ENCODE data around the gene MEG3. TPM values are rescaled to one million over a fixed set of nuclear protein-coding genes. Genes with fewer than 3 reads are reported as not detected.

The MEG3 gene
- polyA plus RNA-seq, 6 donors from 2014 or later = 0.18 TPM; not detected in 5

- Mint-ChIP-seq H3K4me1 (no peaks in the 10 kb centered on the region), H3K27ac (no peak overlapping the region), H3K4me3 (no peak overlapping the region), H3K9me3 (peaks cover 2 to 16% (median 7%) of the 10 kb centered on the region in 7 donors), H3K27me3 (peaks cover 3 to 16% (median 8%) of the 10 kb centered on the region in 3 donors), H3K36me3 (no peaks in the 10 kb centered on the region)
- DNase-seq (no peak), ATAC-seq (ENCODE audit: low read depth in 2 of 2) (no peak)
Measured at GRCh38 chr14:100885196-100885595, 59.3 kb downstream of the MEG3 start.

- H3K36me3 Mint-ChIP-seq = no peaks in the 10 kb centered on the region
- DNase-seq (no peak), ATAC-seq (ENCODE audit: low read depth in 2 of 2) (no peak)
- no peaks in the 10 kb centered on the region for H3K4me1 Mint-ChIP-seq
- peaks cover 3 to 16% (median 8%) of the 10 kb centered on the region in 3 donors for H3K27me3 Mint-ChIP-seq
- H3K4me3 Mint-ChIP-seq = no peak overlapping the region
- peaks cover 2 to 13% (median 7%) of the 10 kb centered on the region in 7 donors for H3K9me3 Mint-ChIP-seq
- no peak overlapping the region for H3K27ac Mint-ChIP-seq
Measured at GRCh38 chr14:100885617-100886016, 59.7 kb downstream of the MEG3 start.

- Mint-ChIP-seq H3K4me1 (no peaks in the 10 kb centered on the region), H3K27me3 (peaks cover 9 to 16% (median 14%) of the 10 kb centered on the region in 3 donors), H3K36me3 (no peaks in the 10 kb centered on the region), H3K27ac (peak overlapping the region in 1 of 6 donors; percentile 69), H3K9me3 (peaks cover 2 to 7% (median 4%) of the 10 kb centered on the region in 7 donors), H3K4me3 (no peak overlapping the region)
- ATAC-seq (ENCODE audit: low read depth in 2 of 2) = no peak
- no peak for DNase-seq
Measured at GRCh38 chr14:100887728-100888335, 61.9 kb downstream of the MEG3 start.

GRCh38 chr14:100888789-100889315 is 62.9 kb downstream of the MEG3 start:
- Mint-ChIP-seq H3K4me1 (no peaks in the 10 kb centered on the region), H3K4me3 (no peak overlapping the region), H3K27ac (peak overlapping the region in 1 of 6 donors; percentile 95), H3K27me3 (peaks cover 12 to 20% (median 14%) of the 10 kb centered on the region in 3 donors), H3K36me3 (no peaks in the 10 kb centered on the region), H3K9me3 (peaks cover 0 to 7% (median 3%) of the 10 kb centered on the region in 7 donors)
- ATAC-seq (ENCODE audit: low read depth in 2 of 2) = no peak
- DNase-seq = no peak

GRCh38 chr14:100889641-100890040 is 63.7 kb downstream of the MEG3 start:
- DNase-seq (no peak), ATAC-seq (ENCODE audit: low read depth in 2 of 2) (no peak)
- peaks cover 11 to 20% (median 14%) of the 10 kb centered on the region in 3 donors for H3K27me3 Mint-ChIP-seq
- no peak overlapping the region for H3K4me3 Mint-ChIP-seq
- peak overlapping the region in 1 of 6 donors; percentile 95 for H3K27ac Mint-ChIP-seq
- peaks cover 0 to 2% (median 0%) of the 10 kb centered on the region in 7 donors for H3K9me3 Mint-ChIP-seq
- no peaks in the 10 kb centered on the region for H3K36me3 Mint-ChIP-seq
- H3K4me1 Mint-ChIP-seq = no peaks in the 10 kb centered on the region

- H3K4me3 Mint-ChIP-seq = no peak overlapping the region
Measured at GRCh38 chr14:100890061-100890850, 64.3 kb downstream of the MEG3 start.

GRCh38 chr14:100891051-100891450 is 65.1 kb downstream of the MEG3 start:
- H3K27me3 Mint-ChIP-seq = peaks cover 14 to 20% (median 17%) of the 10 kb centered on the region in 3 donors
- no peaks in the 10 kb centered on the region for H3K4me1 Mint-ChIP-seq
- H3K36me3 Mint-ChIP-seq = no peaks in the 10 kb centered on the region
- no peaks in the 10 kb centered on the region for H3K9me3 Mint-ChIP-seq
- no peak overlapping the region for H3K27ac Mint-ChIP-seq
- DNase-seq (no peak), ATAC-seq (ENCODE audit: low read depth in 2 of 2) (no peak)
- no peak overlapping the region for H3K4me3 Mint-ChIP-seq

More at GRCh38 chr14:100890061-100890850, 64.3 kb downstream of the MEG3 start:
- no peaks in the 10 kb centered on the region for H3K4me1 Mint-ChIP-seq
- H3K36me3 Mint-ChIP-seq = no peaks in the 10 kb centered on the region
- peaks cover 0 to 2% (median 0%) of the 10 kb centered on the region in 7 donors for H3K9me3 Mint-ChIP-seq
- no peak overlapping the region for H3K27ac Mint-ChIP-seq
- ATAC-seq (ENCODE audit: low read depth in 2 of 2) = no peak
- H3K27me3 Mint-ChIP-seq = peaks cover 14 to 20% (median 14%) of the 10 kb centered on the region in 3 donors
- DNase-seq = no peak

GRCh38 chr14:100891501-100892445 is 65.9 kb downstream of the MEG3 start:
- Mint-ChIP-seq H3K4me1 (no peaks in the 10 kb centered on the region), H3K9me3 (no peaks in the 10 kb centered on the region), H3K27me3 (peaks cover 14 to 21% (median 20%) of the 10 kb centered on the region in 3 donors), H3K4me3 (no peak overlapping the region), H3K27ac (no peak overlapping the region), H3K36me3 (no peaks in the 10 kb centered on the region)
- DNase-seq (no peak), ATAC-seq (ENCODE audit: low read depth in 2 of 2) (no peak)

GRCh38 chr14:100892496-100893227 is 66.7 kb downstream of the MEG3 start:
- ATAC-seq (ENCODE audit: low read depth in 2 of 2) (no peak), DNase-seq (no peak)
- no peaks in the 10 kb centered on the region for H3K36me3 Mint-ChIP-seq
- H3K9me3 Mint-ChIP-seq = no peaks in the 10 kb centered on the region
- no peak overlapping the region for H3K4me3 Mint-ChIP-seq
- H3K27me3 Mint-ChIP-seq = peaks cover 19 to 26% (median 20%) of the 10 kb centered on the region in 3 donors
- no peak overlapping the region for H3K27ac Mint-ChIP-seq
- H3K4me1 Mint-ChIP-seq = no peaks in the 10 kb centered on the region

- H3K9me3 Mint-ChIP-seq = no peaks in the 10 kb centered on the region
- no peaks in the 10 kb centered on the region for H3K36me3 Mint-ChIP-seq
- H3K27me3 Mint-ChIP-seq = peaks cover 16 to 26% (median 23%) of the 10 kb centered on the region in 3 donors
- ATAC-seq (ENCODE audit: low read depth in 2 of 2) = no peak
- H3K4me3 Mint-ChIP-seq = no peak overlapping the region
- H3K4me1 Mint-ChIP-seq = no peaks in the 10 kb centered on the region
- no peak for DNase-seq
- no peak overlapping the region for H3K27ac Mint-ChIP-seq
Measured at GRCh38 chr14:100893228-100893601, 67.3 kb downstream of the MEG3 start.

- H3K9me3 Mint-ChIP-seq = no peaks in the 10 kb centered on the region
- H3K27me3 Mint-ChIP-seq = peaks cover 20 to 29% (median 23%) of the 10 kb centered on the region in 3 donors
- H3K27ac Mint-ChIP-seq = no peak overlapping the region
- ATAC-seq (ENCODE audit: low read depth in 2 of 2) (no peak), DNase-seq (no peak)
- no peaks in the 10 kb centered on the region for H3K4me1 Mint-ChIP-seq
- H3K36me3 Mint-ChIP-seq = no peaks in the 10 kb centered on the region
- H3K4me3 Mint-ChIP-seq = no peak overlapping the region
Measured at GRCh38 chr14:100893760-100894159, 67.8 kb downstream of the MEG3 start.

- no peaks in the 10 kb centered on the region for H3K9me3 Mint-ChIP-seq
- H3K27ac Mint-ChIP-seq = no peak overlapping the region
- H3K27me3 Mint-ChIP-seq = peaks cover 20 to 30% (median 23%) of the 10 kb centered on the region in 3 donors
- DNase-seq = no peak
- H3K4me1 Mint-ChIP-seq = no peaks in the 10 kb centered on the region
- no peak for ATAC-seq (ENCODE audit: low read depth in 2 of 2)
- no peak overlapping the region for H3K4me3 Mint-ChIP-seq
- no peaks in the 10 kb centered on the region for H3K36me3 Mint-ChIP-seq
Measured at GRCh38 chr14:100894416-100894815, 68.5 kb downstream of the MEG3 start.

Measured in naive B cell (primary cell).